K562 (cell line): ENCODE results near the gene KCNH2. TPM values are rescaled to one million over a fixed set of nuclear protein-coding genes. Genes with fewer than 3 reads are reported as not detected.
A peak's percentile ranks its signal among the peaks of the same experiment; 100 is the strongest.

ENCODE experiments used
- ATAC-seq: fragments of 200-7000 bp; cut with Tn5 transposase; 3 replicates; pipeline ENCODE4 v1.9.1; 2020; ENCODE audit warnings: moderate library complexity
- BruUV-seq: library from RNA; stranded (reverse); fragments of 400-500 nt; replicated peaks from 2 replicates; lab custom pipeline; 2021; lab: Mats Ljungman, UMichigan
- CTCF ChIA-PET: fragments of 300-600 bp; formaldehyde crosslinking; extraction: SDS; loops from one replicate; lab custom pipeline; 2021; ENCODE audit warnings: low intra/inter-chr PET ratio; lab: Yijun Ruan, JAX
- POLR2A ChIA-PET: fragments of 300-600, 350-650 bp; sonication (Branson Sonifier 250); formaldehyde crosslinking; extraction: SDS; loops from one replicate; lab custom pipeline; 2021; ENCODE audit warnings: antibody characterized with exemption, inconsistent platforms; lab: Yijun Ruan, JAX
- DNase-seq, 4 experiments: peaks; one replicate each; pipeline versions ENCODE4 v3.0.0 to v3.0.0-alpha.2; 2011 to 2018; ENCODE audit warnings: low spot score in 3 of 4, mixed read lengths in 3 of 4; ENCODE audit errors: extremely low read depth in 1 of 4
- FAIRE-seq: peaks from 2 replicates; lab custom pipeline; 2011; peaks lifted over from hg19 to GRCh38; lab: Jason Lieb, UNC
- H2AFZ ChIP-seq: 2 replicates; pipeline ENCODE4 v1.6.0; 2011; ENCODE audit warnings: low read depth, low read length, control low read depth, inconsistent platforms
- H3K27ac ChIP-seq: fragments of 200-600 bp; 3 replicates; pipeline ENCODE4 v1.8.0; 2011; ENCODE audit warnings: low read depth, mild to moderate bottlenecking, control low read depth, inconsistent platforms, low read length, moderate library complexity, mixed read lengths; ENCODE audit errors: extremely low read depth
- H3K27me3 ChIP-seq, 2 experiments: fragments of 300-600 bp in 1 of 2; 2 replicates in 1 of 2; 3 replicates in 1 of 2; pipeline versions ENCODE4 v1.6.0 to v1.8.0; 2011; ENCODE audit warnings: inconsistent platforms in 2 of 2, low read length in 2 of 2, mild to moderate bottlenecking in 1 of 2, mixed read lengths in 1 of 2, moderate library complexity in 1 of 2; ENCODE audit not compliant: control insufficient read depth in 2 of 2, insufficient read depth in 2 of 2
- H3K36me3 ChIP-seq: fragments of 300-600 bp; 3 replicates; pipeline ENCODE4 v1.8.0; 2011; ENCODE audit warnings: mild to moderate bottlenecking, low read length, inconsistent platforms; ENCODE audit not compliant: control insufficient read depth, insufficient read depth
- H3K4me1 ChIP-seq, 2 experiments: fragments of 200-600 bp in 1 of 2; replicated peaks in 1 of 2; 2 replicates in 1 of 2; 3 replicates in 1 of 2; pipeline versions ENCODE4 v1.5.1 to v1.8.0; 2011; ENCODE audit warnings: inconsistent platforms in 2 of 2, low read length in 2 of 2, mild to moderate bottlenecking in 1 of 2, mixed read lengths in 1 of 2, moderate library complexity in 1 of 2; ENCODE audit not compliant: control insufficient read depth in 2 of 2, insufficient read depth in 2 of 2
- H3K4me2 ChIP-seq: 2 replicates; pipeline ENCODE4 v1.6.1; 2011; ENCODE audit warnings: low read length, control low read depth, inconsistent platforms, mixed read lengths; ENCODE audit not compliant: insufficient read depth
- H3K4me3 ChIP-seq: fragments of 200-600 bp; sonication (generic), shearing (Covaris generic); 2 replicates; pipeline ENCODE4 v1.5.1; 2016; ENCODE audit warnings: control low read depth, inconsistent platforms
- H3K79me2 ChIP-seq: fragments of 200-600 bp; 3 replicates; pipeline ENCODE4 v1.8.0; 2011; ENCODE audit warnings: low read length, inconsistent platforms; ENCODE audit not compliant: control insufficient read depth, insufficient read depth
- H3K9ac ChIP-seq, 2 experiments: 2 replicates each; pipeline versions ENCODE4 v1.6.0 to v1.6.1; 2011; ENCODE audit warnings: low read depth in 2 of 2, low read length in 2 of 2, control low read depth in 1 of 2, inconsistent platforms in 1 of 2, mild to moderate bottlenecking in 1 of 2, mixed read lengths in 1 of 2; ENCODE audit not compliant: insufficient read depth in 1 of 2
- H3K9me1 ChIP-seq: one replicate; pipeline ENCODE4 v1.6.0; 2011; ENCODE audit warnings: inconsistent platforms, mild to moderate bottlenecking, low read length, moderate library complexity; ENCODE audit not compliant: control insufficient read depth, insufficient read depth
- H3K9me3 ChIP-seq: replicated peaks from 2 replicates; pipeline ENCODE4 v1.5.1; 2011; ENCODE audit warnings: low read depth, low read length, inconsistent platforms; ENCODE audit not compliant: control insufficient read depth, insufficient read depth
- H4K20me1 ChIP-seq: replicated peaks from 2 replicates; pipeline ENCODE4 v1.6.1; 2011; ENCODE audit warnings: low read length, inconsistent platforms, mixed read lengths; ENCODE audit not compliant: control insufficient read depth, insufficient read depth
- AFF1 ChIP-seq, 2 experiments: fragments of 450-650 bp; IDR thresholded peaks; 2 replicates each; pipeline ENCODE4 v1.6.1; 2018; ENCODE audit warnings: mild to moderate bottlenecking in 2 of 2, low read depth in 1 of 2; ENCODE audit not compliant: partially characterized antibody in 2 of 2
- LCOR ChIP-seq: sonication (generic); formaldehyde crosslinking; IDR thresholded peaks from 2 replicates; pipeline ENCODE4 v1.8.0; 2022; ENCODE audit warnings: mild to moderate bottlenecking, missing genetic modification reagents
- MTA2 ChIP-seq: fragments of 450-650 bp; IDR thresholded peaks from 2 replicates; pipeline ENCODE4 v1.6.1; 2016; ENCODE audit warnings: low read depth
- RBFOX2 ChIP-seq: fragments of 200-400 bp; formaldehyde crosslinking; IDR thresholded peaks from 2 replicates; pipeline ENCODE4 v1.6.1; 2017; ENCODE audit warnings: low read depth, mild to moderate bottlenecking, low read length, moderate library complexity
- ZNF655 ChIP-seq: fragments of 250-450 bp; sonication (Bioruptor Pico); IDR thresholded peaks from 2 replicates; pipeline ENCODE4 v1.5.0; 2021
- WGBS: fragments of 100-300 bp; shearing (Covaris generic); methylation state at CpG from one replicate; pipeline ENCODE4 v1.1.6; 2016; ENCODE audit warnings: low coverage, mixed read lengths; ENCODE audit not compliant: insufficient coverage; ENCODE audit errors: missing lambda C conversion rate; 5-methylcytosine and 5-hydroxymethylcytosine counted together
- in situ Hi-C: fragments of 300-500 bp; cut with MboI; formaldehyde crosslinking; loops from 4 replicates; pipeline ENCODE4 v1.15.0; 2018; ENCODE audit warnings: inconsistent platforms, mixed read lengths
- intact Hi-C: fragments of 100-400 bp; cut with micrococcal nuclease; formaldehyde crosslinking; loops from 2 replicates; pipeline ENCODE4 v1.14.2; 2022
- polyA plus RNA-seq, 8 experiments: library from polyadenylated mRNA; depleted of rRNA in 4 of 8; stranded (reverse) in 5 of 8; unstranded in 3 of 8; fragments of >200 nt; fragmentation: Nextera tagmentation in 2 of 8; fragmentation: Illumina TruSeq in 1 of 8; extraction: Ambion mirVana in 2 of 8; extraction: Trizol in 1 of 8; gene quantifications; 2 replicates each; pipeline versions ENCODE4 v1.2.1 to v1.2.3, GENCODE V29; 2011 to 2014; ENCODE audit warnings: inconsistent platforms in 1 of 8, missing spikeins in 1 of 8
- total RNA-seq, 7 experiments: library from RNA; depleted of rRNA in 6 of 7; stranded (reverse); fragments of >200 nt in 6 of 7; fragmentation: Illumina TruSeq in 2 of 7; extraction: Trizol in 2 of 7; gene quantifications; 2 replicates each; pipeline versions ENCODE4 v1.2.1 to v1.2.3, GENCODE V29; 2011 to 2021; ENCODE audit warnings: low replicate concordance in 1 of 7

KCNH2 gene
- total and polyA plus RNA-seq, 9 of the 15 experiments (the other 6 are each of a cell fraction or from before 2014, with no cell fraction given): 18.1 to 368 (median 218) TPM

- in situ Hi-C loops: no loop called here
- Histone ChIP-seq H3K9ac (peak overlapping the region in 1 of 2 experiments; percentile 18; a peak in 1 of 4 replicates), H3K79me2 (peaks cover 28% of the 10 kb centered on the region), H3K36me3 (peaks cover 25% of the 10 kb centered on the region; the same call in 2 of the 3 replicates), H3K4me1 (peaks cover 59 to 84% of the 10 kb centered on the region in 2 experiments), H2AFZ (no peak overlapping the region), H3K4me3 (no peak overlapping the region), H4K20me1 (no peaks in the 10 kb centered on the region), H3K9me3 (no peaks in the 10 kb centered on the region), H3K27ac (no peak overlapping the region), H3K27me3 (no peaks in the 10 kb centered on the region; a peak in 1 of 5 replicates), H3K9me1 (peaks cover 5% of the 10 kb centered on the region), H3K4me2 (no peak overlapping the region)
- intact Hi-C loops: no loop called here
- TF ChIP-seq ZNF655 (CRISPR knock-in tag): no peak
- no peak for TF ChIP-seq LCOR (CRISPR knock-in tag)
- no peak for TF ChIP-seq MTA2
- WGBS: 72% methylated on average over 8 of the region's 8 CpGs
- no peak for DNase-seq
- ChIA-PET POLR2A (no interaction called here), CTCF (no interaction called here)
- no TSS peak for BruUV-seq
- no peak for FAIRE-seq
- ATAC-seq: no peak
These were observed 5.4 kb downstream of the KCNH2 start for GRCh38 chr7:150972741-150973140.

- ATAC-seq (no peak), FAIRE-seq (no peak), DNase-seq (no peak)
- peaks cover 53 to 77% of the 10 kb centered on the region in 2 experiments for H3K4me1 ChIP-seq
- H2AFZ ChIP-seq: no peak overlapping the region
- no peak overlapping the region for H3K4me3 ChIP-seq
- H3K4me2 ChIP-seq: no peak overlapping the region
- no peaks in the 10 kb centered on the region for H4K20me1 ChIP-seq
- H3K36me3 ChIP-seq: peaks cover 25% of the 10 kb centered on the region; the same call in 2 of the 3 replicates
- POLR2A ChIA-PET: no interaction called here
- CTCF ChIA-PET: no interaction called here
- in situ Hi-C loops: no loop called here
- WGBS: 85% methylated on average over 12 of the region's 12 CpGs
- no TSS peak for BruUV-seq
- TF ChIP-seq RBFOX2: 0 out of 2 replicates have a peak, but pooled peaks have one; percentile 38
- no peak for TF ChIP-seq AFF1 (IDR thresholded peaks at IDR 0.05; ENCODE audit: low read depth in 1 of 2, partially characterized antibody in 2 of 2)
- peaks cover 5% of the 10 kb centered on the region for H3K9me1 ChIP-seq
- peaks cover 23% of the 10 kb centered on the region for H3K79me2 ChIP-seq
- no peaks in the 10 kb centered on the region for H3K9me3 ChIP-seq
- H3K27me3 ChIP-seq: no peaks in the 10 kb centered on the region
- peak overlapping the region in 1 of 2 experiments; percentile 15; a peak in 2 of 4 replicates for H3K9ac ChIP-seq
- intact Hi-C loops: no loop called here
- H3K27ac ChIP-seq: no peak overlapping the region
These were observed 6.1 kb downstream of the KCNH2 start for GRCh38 chr7:150972023-150972468.
